Measurements from ENCODE around the gene TOP1. TPM values are rescaled to one million over a fixed set of nuclear protein-coding genes. Genes with fewer than 3 reads are reported as not detected.

TOP1 gene
- total and polyA plus RNA-seq, 2 of the 4 experiments (the other 2 are of a cell fraction), result 14.0 to 21.5 TPM

DNA sequence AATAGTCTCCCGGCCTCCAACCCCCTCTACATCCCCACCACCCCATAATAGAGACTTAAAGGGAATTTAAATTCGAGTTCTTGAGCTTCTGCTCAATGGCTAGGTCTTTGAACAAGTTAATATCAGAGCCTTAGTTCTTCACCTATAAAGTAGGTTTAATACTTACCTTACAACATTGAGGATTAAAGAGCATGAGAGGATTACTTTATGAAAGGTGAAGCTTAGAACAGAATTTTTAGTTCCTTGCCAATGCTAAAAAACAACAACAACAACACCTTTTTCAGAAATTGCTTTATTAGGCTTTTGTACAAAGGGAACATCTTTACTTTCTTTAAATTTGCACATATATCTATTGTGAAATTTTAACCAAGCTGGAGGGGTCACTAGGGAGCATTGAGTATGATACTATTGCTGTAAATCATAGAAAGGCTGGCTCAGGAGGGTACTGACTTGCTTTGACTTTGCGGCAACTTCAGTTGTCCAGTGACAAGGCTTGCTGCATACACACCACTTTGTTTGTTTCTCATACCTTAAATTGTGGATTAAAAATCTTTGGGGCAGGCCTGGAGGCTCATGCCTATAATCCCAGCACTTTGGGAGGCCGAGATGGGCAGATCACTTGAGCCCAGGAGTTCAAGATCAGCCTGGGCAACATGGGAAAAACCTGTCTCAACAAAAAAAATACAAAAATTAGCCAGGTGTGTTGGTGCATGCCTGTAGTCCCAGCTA is 9.7 kb downstream of the TOP1 start:
- Histone ChIP-seq H4K20me1 (ENCODE audit: insufficient read depth, low read length) (peaks cover 84% of the 10 kb centered on the region), H2BK20ac (ENCODE audit: low read depth, low read length) (no peak overlapping the region), H2AFZ (replicated peaks; ENCODE audit: low read length, poor library complexity) (no peak overlapping the region), H3K9me3 (ENCODE audit: control insufficient read depth, insufficient read depth, low read length) (no peaks in the 10 kb centered on the region), H2BK15ac (ENCODE audit: low read depth, low read length) (no peak overlapping the region), H3K79me1 (ENCODE audit: low read depth in 1 of 2, low read length in 2 of 2) (peaks cover 0 to 60% of the 10 kb centered on the region in 2 experiments; a peak in 2 of 4 replicates), H3K4me3 (ENCODE audit: insufficient read depth, low read depth, low read length) (no peak overlapping the region), H3K56ac (ENCODE audit: extremely low read depth, insufficient read depth, low read length) (no peak overlapping the region), H2BK120ac (ENCODE audit: low read depth, low read length) (no peak overlapping the region), H3K9me1 (ENCODE audit: insufficient read depth, low read length) (peaks cover 12% of the 10 kb centered on the region), H3K27ac (ENCODE audit: insufficient read depth, low read length) (no peak overlapping the region), H3K9ac (ENCODE audit: low read depth, low read length) (no peak overlapping the region), H2AK9ac (replicated peaks; ENCODE audit: low read depth, low read length, poor library complexity) (no peak overlapping the region), H3K18ac (ENCODE audit: low read depth, low read length) (no peak overlapping the region), H3K4ac (ENCODE audit: low read depth, low read length) (no peak overlapping the region), H4K5ac (ENCODE audit: low read depth, low read length) (no peak overlapping the region), H3K4me1 (ENCODE audit: control insufficient read depth, insufficient read depth, low read length) (peaks cover 9% of the 10 kb centered on the region), H3K23ac (ENCODE audit: low read depth, low read length) (no peak overlapping the region), H3K36me3 (ENCODE audit: control insufficient read depth, insufficient read depth, low read length) (peaks cover 7% of the 10 kb centered on the region), H3K27me3 (ENCODE audit: control insufficient read depth, insufficient read depth, low read length) (no peaks in the 10 kb centered on the region), H2BK5ac (ENCODE audit: low read depth, low read length, poor library complexity, severe bottlenecking) (no peak overlapping the region), H4K91ac (ENCODE audit: insufficient read depth, low read depth, low read length) (no peak overlapping the region), H3K14ac (replicated peaks; ENCODE audit: low read depth, low read length) (no peak overlapping the region; the same call in 1 of the 2 replicates), H2AK5ac (ENCODE audit: low read depth, low read length) (no peak overlapping the region), H4K8ac (ENCODE audit: low read depth in 2 of 2, low read length in 2 of 2) (no peak overlapping the region), H3K4me2 (ENCODE audit: low read depth, low read length) (no peak overlapping the region)
- TF ChIP-seq CTCF (conservative IDR thresholded peaks at IDR 0.05; ENCODE audit: low read depth, low read length) (no peak), CEBPB (IDR thresholded peaks at IDR 0.05; ENCODE audit: low read depth, low read length) (0 out of 2 replicates have a peak, but pooled peaks have one; percentile 1)
- ATAC-seq (ENCODE audit: low read depth), result no peak
- dilution Hi-C loops (cut with HindIII; ENCODE audit: low sequenced_read_pairs, unreplicated experiment) (no loop called here), in situ Hi-C loops (cut with MboI; ENCODE audit: low sequenced_read_pairs) (no loop called here), intact Hi-C loops (cut with micrococcal nuclease) (no loop called here)
- DNase-seq, result no peak
- CTCF ChIA-PET, result interaction anchor here (1.3 to 1.4 kb wide), 2 partner anchors 12 to 48 kb away, joined by 4 to 5 read pairs; no protein-coding TSS in a partner anchor
- POLR2A ChIA-PET (ENCODE audit: unreplicated experiment), result no interaction called here
- no TSS peak for BruUV-seq (replicated peaks)
- WGBS, 2 experiments (ENCODE audit: extremely low coverage in 2 of 2, insufficient read length in 1 of 2), result no CpG with 5 or more reads among the region's 4 CpGs
